Spleen (tissue), 11 donors: ENCODE measurements around the gene CDK14. TPM values are rescaled to one million over a fixed set of nuclear protein-coding genes. Genes with fewer than 3 reads are reported as not detected.

Source experiments
- DNase-seq: peaks from one replicate; pipeline ENCODE4 v3.0.0-alpha.2; 2020
- H3K27ac ChIP-seq, 8 donors: fragments of 200-600 bp; sonication (generic) in 7 of 8; 1 replicate in 4 of 8; 2 replicates in 4 of 8; pipeline versions ENCODE4 v1.5.0 to v1.8.0; 2016 to 2021; ENCODE audit warnings: inconsistent platforms in 4 of 8, mild to moderate bottlenecking in 4 of 8, moderate library complexity in 1 of 8
- H3K27me3 ChIP-seq, 7 donors: fragments of 200-600 bp; sonication (generic) in 6 of 7; replicated peaks in 1 of 7; 1 replicate in 4 of 7; 2 replicates in 3 of 7; pipeline versions ENCODE4 v1.5.0 to v1.8.0; 2016 to 2021; ENCODE audit warnings: inconsistent platforms in 3 of 7, mild to moderate bottlenecking in 1 of 7
- H3K36me3 ChIP-seq, 6 donors: fragments of 200-600 bp; sonication (generic) in 5 of 6; 1 replicate in 4 of 6; 2 replicates in 2 of 6; pipeline versions ENCODE4 v1.5.0 to v1.8.0; 2016 to 2021; ENCODE audit warnings: inconsistent platforms in 2 of 6
- H3K4me1 ChIP-seq, 6 donors: fragments of 200-600 bp; sonication (generic) in 5 of 6; 1 replicate in 3 of 6; 2 replicates in 3 of 6; pipeline versions ENCODE4 v1.5.0 to v1.8.0; 2016 to 2021; ENCODE audit warnings: inconsistent platforms in 3 of 6
- H3K4me3 ChIP-seq, 8 donors: fragments of 200-600 bp; sonication (generic) in 7 of 8; 1 replicate in 4 of 8; 2 replicates in 4 of 8; pipeline versions ENCODE4 v1.5.0 to v1.8.0; 2016 to 2021; ENCODE audit warnings: inconsistent platforms in 4 of 8, mild to moderate bottlenecking in 4 of 8, moderate library complexity in 2 of 8
- H3K9me3 ChIP-seq, 8 donors: fragments of 200-600 bp; sonication (generic) in 7 of 8; 1 replicate in 4 of 8; 2 replicates in 4 of 8; pipeline versions ENCODE4 v1.5.0 to v1.8.0; 2016 to 2021; ENCODE audit warnings: inconsistent platforms in 4 of 8
- POLR2A ChIP-seq, 3 donors: fragments of 450-650 bp; IDR thresholded peaks; one replicate each; pipeline ENCODE4 v1.5.1; 2017; ENCODE audit warnings: antibody characterized with exemption in 3 of 3, mild to moderate bottlenecking in 1 of 3
- POLR2AphosphoS5 ChIP-seq, 3 donors: sonication (generic); formaldehyde crosslinking; IDR thresholded peaks; one replicate each; pipeline ENCODE4 v1.5.1; 2017; ENCODE audit warnings: antibody characterized with exemption in 3 of 3
- WGBS, 5 donors: extraction: QIAGEN DNeasy Blood & Tissue Kit in 3 of 5; methylation state at CpG; one replicate each; pipeline versions ENCODE4 v1.1.5 to v1.1.7; 2013 to 2018; 5-methylcytosine and 5-hydroxymethylcytosine counted together
- intact Hi-C: fragments of 100-400 bp; cut with DNase I; formaldehyde crosslinking; loops from one replicate; pipeline ENCODE4 v1.15.0; 2023; ENCODE audit warnings: low total_unique reads
- polyA plus RNA-seq, 3 donors: library from polyadenylated mRNA; stranded (reverse); fragments of 200-250 nt; gene quantifications; one replicate each; pipeline ENCODE4 v1.2.1, GENCODE V29; 2013
- total RNA-seq, 7 donors: library from RNA; depleted of rRNA in 3 of 7; stranded (reverse); fragments of >200 nt in 3 of 7; fragmentation: NEBNext Ultra II Directional in 4 of 7; extraction: Animal tissue kit (Norgen Biotek cat#: 25700) in 4 of 7; gene quantifications; one replicate each; pipeline versions ENCODE4 v1.1.0 to v1.2.1, GENCODE V29; 2016 to 2021
- TF ChIP-seq, protein P1 (sequence below), 11 experiments: fragments of 200-600 bp in 7 of 11; fragments of 450-650 bp in 4 of 11; sonication (generic) in 4 of 11; IDR thresholded peaks in 8 of 11; conservative IDR thresholded peaks in 3 of 11; 1 replicate in 7 of 11; 2 replicates in 4 of 11; pipeline versions ENCODE4 v1.4.0 to v1.8.0; 2016 to 2021; ENCODE audit warnings: antibody characterized with exemption in 11 of 11, inconsistent platforms in 4 of 11, mild to moderate bottlenecking in 1 of 11
- donor health status: healthy with polysubstance abuse.
- donor health status: DM: no; HTN: no; CAD: no; lungs with moderate emphysema.
- donor health status: DM: no; HTN: no; CAD: no.
- donor health status: Bipolar disorder and iron deficiency.
- donor health status: healthy.
- donor health status: DM: no; HTN: no; CAD: no.
- donor health status: DM: yes; HTN: yes; CAD: no.

CDK14 gene
- total and polyA plus RNA-seq, 10 donors, result 6.6 to 109 (median 51.2) TPM

DNA sequence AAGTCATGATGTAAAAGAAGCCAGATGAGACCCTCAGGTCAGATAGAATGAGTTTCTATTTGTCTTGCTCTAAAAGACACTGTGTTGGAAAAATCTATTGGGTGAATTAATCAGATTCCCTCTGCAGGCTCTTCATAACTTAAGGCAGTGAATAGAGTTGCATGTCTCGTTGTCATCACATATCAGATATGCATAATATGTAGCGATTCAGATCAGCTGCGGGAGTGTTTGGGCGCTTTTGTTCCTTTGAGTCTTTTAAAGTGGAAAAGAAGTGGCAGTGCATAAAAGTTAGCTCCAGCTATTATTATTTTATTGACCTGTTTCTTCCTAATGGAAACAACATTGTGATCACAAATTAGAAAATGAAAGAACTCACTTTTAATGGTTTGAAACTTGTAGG, 84.4 kb downstream of the CDK14 start:
- H3K27me3 ChIP-seq, result no peaks in the 10 kb centered on the region
- intact Hi-C loops, result no loop called here
- DNase-seq, result no peak
- no peak overlapping the region for H3K27ac ChIP-seq
- H3K4me1 ChIP-seq, result no peaks in the 10 kb centered on the region
- no peak overlapping the region for H3K4me3 ChIP-seq
- H3K36me3 ChIP-seq, result no peaks in the 10 kb centered on the region
- TF ChIP-seq, protein P1, sequence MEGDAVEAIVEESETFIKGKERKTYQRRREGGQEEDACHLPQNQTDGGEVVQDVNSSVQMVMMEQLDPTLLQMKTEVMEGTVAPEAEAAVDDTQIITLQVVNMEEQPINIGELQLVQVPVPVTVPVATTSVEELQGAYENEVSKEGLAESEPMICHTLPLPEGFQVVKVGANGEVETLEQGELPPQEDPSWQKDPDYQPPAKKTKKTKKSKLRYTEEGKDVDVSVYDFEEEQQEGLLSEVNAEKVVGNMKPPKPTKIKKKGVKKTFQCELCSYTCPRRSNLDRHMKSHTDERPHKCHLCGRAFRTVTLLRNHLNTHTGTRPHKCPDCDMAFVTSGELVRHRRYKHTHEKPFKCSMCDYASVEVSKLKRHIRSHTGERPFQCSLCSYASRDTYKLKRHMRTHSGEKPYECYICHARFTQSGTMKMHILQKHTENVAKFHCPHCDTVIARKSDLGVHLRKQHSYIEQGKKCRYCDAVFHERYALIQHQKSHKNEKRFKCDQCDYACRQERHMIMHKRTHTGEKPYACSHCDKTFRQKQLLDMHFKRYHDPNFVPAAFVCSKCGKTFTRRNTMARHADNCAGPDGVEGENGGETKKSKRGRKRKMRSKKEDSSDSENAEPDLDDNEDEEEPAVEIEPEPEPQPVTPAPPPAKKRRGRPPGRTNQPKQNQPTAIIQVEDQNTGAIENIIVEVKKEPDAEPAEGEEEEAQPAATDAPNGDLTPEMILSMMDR (IDR thresholded peaks at IDR 0.05 in 8 of 11, conservative IDR thresholded peaks at IDR 0.05 in 3 of 11), result no peak
- TF ChIP-seq POLR2AphosphoS5 (IDR thresholded peaks at IDR 0.05) (no peak), POLR2A (IDR thresholded peaks at IDR 0.05) (no peak)
- 91 to 93% (median 92%) methylated on average over 4 of the region's 4 CpGs for WGBS, 5 donors
- H3K9me3 ChIP-seq, result no peaks in the 10 kb centered on the region

DNA sequence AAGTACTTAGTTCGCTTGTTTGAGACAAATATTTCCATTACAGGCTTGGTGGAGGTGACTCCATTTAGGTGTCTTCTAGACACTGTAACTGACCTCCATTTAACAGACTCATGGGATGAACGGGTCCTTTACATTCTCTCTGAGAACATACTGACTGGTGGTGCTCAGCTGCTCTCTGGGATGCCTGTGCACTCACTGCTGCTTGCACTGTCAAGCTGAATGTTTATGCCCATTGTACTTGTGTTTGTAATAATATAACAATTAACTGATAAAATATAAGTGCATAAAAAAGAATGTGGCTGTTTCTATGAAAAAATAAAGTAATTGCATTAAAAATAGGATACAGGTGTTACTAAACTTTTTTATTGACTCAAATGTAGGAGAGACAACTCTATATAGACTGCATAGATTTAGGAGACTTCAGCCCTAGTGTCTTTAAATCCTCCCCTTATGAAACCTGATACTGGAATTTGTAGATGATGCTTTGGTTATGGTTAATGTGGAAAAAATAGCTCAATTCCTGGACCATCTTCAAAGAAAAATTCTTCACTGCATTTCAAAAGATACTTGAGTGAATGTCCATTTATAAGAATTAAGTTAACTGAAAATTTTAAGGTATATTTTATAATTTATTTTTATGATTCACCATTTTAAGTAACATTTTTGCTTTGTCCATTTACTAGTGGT, 85.4 kb downstream of the CDK14 start:
- WGBS, 5 donors, result 62 to 77% (median 74%) methylated on average over 2 of the region's 2 CpGs
- Histone ChIP-seq H3K9me3 (no peaks in the 10 kb centered on the region), H3K36me3 (no peaks in the 10 kb centered on the region), H3K4me3 (no peak overlapping the region), H3K27me3 (no peaks in the 10 kb centered on the region), H3K27ac (no peak overlapping the region), H3K4me1 (no peaks in the 10 kb centered on the region)
- DNase-seq, result no peak
- TF ChIP-seq, protein P1 (IDR thresholded peaks at IDR 0.05 in 8 of 11, conservative IDR thresholded peaks at IDR 0.05 in 3 of 11), result no peak
- TF ChIP-seq POLR2A (IDR thresholded peaks at IDR 0.05) (no peak), POLR2AphosphoS5 (IDR thresholded peaks at IDR 0.05) (no peak)
- intact Hi-C loops, result no loop called here

DNA sequence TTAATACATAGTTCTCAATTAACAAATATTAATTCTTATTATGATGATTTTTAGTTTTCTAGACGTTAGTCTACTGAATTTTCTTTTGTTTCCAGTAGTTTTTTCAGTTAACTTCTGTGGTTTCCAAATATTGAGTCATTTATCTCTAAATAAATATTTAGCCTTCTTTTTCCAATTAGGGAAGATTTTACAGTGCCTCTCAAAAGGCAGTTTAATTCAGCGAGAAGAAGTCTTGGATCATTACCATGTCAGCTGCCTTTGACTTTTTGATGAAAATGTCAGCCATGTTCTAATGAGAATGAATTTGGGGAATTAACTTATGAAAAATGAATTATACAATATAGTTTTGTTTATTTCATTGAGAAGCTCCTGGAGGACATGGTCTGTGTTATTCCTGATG, 90.0 kb downstream of the CDK14 start:
- Histone ChIP-seq H3K27ac (no peak overlapping the region), H3K9me3 (no peaks in the 10 kb centered on the region), H3K36me3 (no peaks in the 10 kb centered on the region), H3K27me3 (no peaks in the 10 kb centered on the region), H3K4me3 (no peak overlapping the region), H3K4me1 (peaks cover 0 to 7% (median 0%) of the 10 kb centered on the region in 6 donors)
- no peak for DNase-seq
- TF ChIP-seq, protein P1 (IDR thresholded peaks at IDR 0.05 in 8 of 11, conservative IDR thresholded peaks at IDR 0.05 in 3 of 11), result no peak
- TF ChIP-seq POLR2AphosphoS5 (IDR thresholded peaks at IDR 0.05), result no peak
- intact Hi-C loops, result no loop called here
- 93 to 95% (median 94%) methylated on average over 2 of the region's 2 CpGs for WGBS, 5 donors

DNA sequence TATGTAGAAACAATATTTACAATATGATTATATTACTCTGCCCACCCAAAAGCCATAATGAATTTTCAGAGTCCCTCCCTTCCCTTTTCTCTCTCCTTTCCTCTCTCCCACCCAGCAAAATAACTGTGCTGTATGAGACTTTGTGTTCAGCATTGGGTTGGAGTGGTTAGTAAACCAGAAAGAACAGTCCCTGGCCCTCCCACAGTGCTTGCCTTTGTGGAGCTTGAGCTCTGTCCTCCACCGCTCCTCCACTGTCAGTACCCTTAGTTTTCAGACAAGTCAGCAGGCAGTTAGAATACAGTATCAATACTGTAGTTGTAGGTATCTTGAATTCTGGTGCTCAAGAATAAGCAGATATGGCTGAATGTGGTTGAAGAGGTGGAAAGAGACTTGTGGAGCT, 92.7 kb downstream of the CDK14 start:
- no peak for DNase-seq
- Histone ChIP-seq H3K4me1 (peaks cover 0 to 7% (median 0%) of the 10 kb centered on the region in 6 donors), H3K4me3 (no peak overlapping the region), H3K27me3 (no peaks in the 10 kb centered on the region), H3K27ac (no peak overlapping the region), H3K9me3 (no peaks in the 10 kb centered on the region), H3K36me3 (no peaks in the 10 kb centered on the region)
- TF ChIP-seq POLR2AphosphoS5 (IDR thresholded peaks at IDR 0.05) (no peak), POLR2A (IDR thresholded peaks at IDR 0.05) (no peak)
- TF ChIP-seq, protein P1 (IDR thresholded peaks at IDR 0.05 in 8 of 11, conservative IDR thresholded peaks at IDR 0.05 in 3 of 11), result no peak
- WGBS, 5 donors, result 96 to 100% (median 100%) methylated on average over 1 of the region's 1 CpG
- intact Hi-C loops, result no loop called here
